ENCODE measurements around the gene MRPL55. TPM values are rescaled to one million over a fixed set of nuclear protein-coding genes. Genes with fewer than 3 reads are reported as not detected.

The MRPL55 gene
- polyA plus RNA-seq, 3 donors, result 99.8 to 277 (median 104) TPM

DNA sequence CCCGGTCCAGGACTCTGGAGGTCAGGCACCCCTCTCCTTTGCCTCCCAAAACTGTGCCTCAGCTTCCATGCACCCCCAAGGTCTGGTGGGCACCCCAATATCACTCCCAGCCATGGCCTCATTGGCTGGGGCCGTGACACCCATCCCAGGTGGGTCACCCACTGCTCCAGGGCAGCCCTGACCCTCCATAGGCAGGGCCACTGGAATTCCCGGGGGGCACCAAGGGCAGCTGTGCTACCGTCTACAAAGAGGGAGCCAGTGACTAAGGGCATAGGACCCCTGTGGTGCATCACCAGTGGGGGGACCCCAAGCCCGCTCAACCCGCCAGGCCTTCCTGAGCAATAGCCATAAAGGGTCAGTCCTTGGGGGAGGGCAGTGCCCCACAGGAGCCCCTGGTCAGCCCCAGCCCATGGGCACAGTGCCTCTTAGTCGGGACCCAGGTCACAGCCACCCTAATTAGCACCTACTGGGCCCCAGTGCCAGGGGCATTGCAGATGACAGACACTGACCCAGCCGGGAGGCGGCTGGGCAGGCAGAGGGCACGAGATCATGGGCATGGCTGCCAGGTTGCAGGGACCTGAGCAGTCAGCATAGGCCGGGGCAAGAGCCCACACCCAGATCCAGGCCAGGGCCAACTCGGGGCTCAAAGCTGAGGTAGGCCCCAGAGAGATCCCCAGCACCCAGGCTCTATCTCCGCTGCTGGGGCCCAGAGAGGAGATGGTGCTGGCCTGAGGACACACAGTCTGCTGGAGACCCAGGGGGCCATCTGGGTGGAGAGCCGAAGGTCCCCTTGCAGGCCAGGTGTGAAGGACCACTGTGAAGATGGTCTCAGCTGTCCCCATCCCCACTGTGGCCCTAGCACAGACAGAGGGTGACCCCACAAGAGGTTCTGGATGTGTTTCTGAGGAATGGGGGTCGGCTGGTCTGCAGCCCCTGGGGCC is 45.6 kb downstream of the MRPL55 start:
- Histone ChIP-seq H3K9ac (ENCODE audit: insufficient read depth, low read length, poor library complexity, severe bottlenecking) (no peak overlapping the region), H2AFZ (ENCODE audit: insufficient read depth, low read depth, low read length, poor library complexity, severe bottlenecking) (no peak overlapping the region), H3K4me2 (replicated peaks; ENCODE audit: extremely low read depth, low read length, poor library complexity, severe bottlenecking) (no peak overlapping the region), H3K4me3 (replicated peaks in 1 of 3; ENCODE audit: low read depth in 2 of 3, low read length in 3 of 3) (no peak overlapping the region), H3K4me1 (ENCODE audit: control insufficient read depth in 1 of 2, insufficient read depth in 2 of 2, low read length in 2 of 2) (peaks cover 17 to 22% of the 10 kb centered on the region in 2 donors), H3K27me3 (ENCODE audit: control insufficient read depth in 2 of 2, insufficient read depth in 2 of 2, low read length in 2 of 2) (peaks cover 21 to 51% of the 10 kb centered on the region in 2 donors), H3K79me2 (ENCODE audit: insufficient read depth, low read length) (no peaks in the 10 kb centered on the region), H3K36me3 (replicated peaks in 1 of 2; ENCODE audit: control insufficient read depth in 1 of 2, insufficient read depth in 2 of 2, low read length in 2 of 2) (no peaks in the 10 kb centered on the region), H4K20me1 (ENCODE audit: insufficient read depth, low read length) (no peaks in the 10 kb centered on the region), H3K9me3 (replicated peaks in 1 of 2; ENCODE audit: control insufficient read depth in 1 of 2, insufficient read depth in 1 of 2, low read length in 2 of 2) (peaks cover 3 to 9% of the 10 kb centered on the region in 2 donors), H3K27ac (ENCODE audit: low read depth in 1 of 2, low read length in 2 of 2) (no peak overlapping the region)
- Mint-ChIP-seq H3K27ac (no peak overlapping the region), H3K9me3 (peaks cover 0 to 20% (median 11%) of the 10 kb centered on the region in 7 donors), H3K4me1 (peaks cover 11% of the 10 kb centered on the region), H3K4me3 (no peak overlapping the region), H3K27me3 (ENCODE audit: low read depth in 3 of 3) (peaks cover 40 to 59% (median 54%) of the 10 kb centered on the region in 3 donors), H3K36me3 (peaks cover 3% of the 10 kb centered on the region in 2 donors)
- no peak for DNase-seq
- intact Hi-C loops (cut with micrococcal nuclease), result no loop called here
- WGBS (ENCODE audit: insufficient coverage), result 97% methylated on average over 14 of the region's 15 CpGs
- TF ChIP-seq, protein P1, sequence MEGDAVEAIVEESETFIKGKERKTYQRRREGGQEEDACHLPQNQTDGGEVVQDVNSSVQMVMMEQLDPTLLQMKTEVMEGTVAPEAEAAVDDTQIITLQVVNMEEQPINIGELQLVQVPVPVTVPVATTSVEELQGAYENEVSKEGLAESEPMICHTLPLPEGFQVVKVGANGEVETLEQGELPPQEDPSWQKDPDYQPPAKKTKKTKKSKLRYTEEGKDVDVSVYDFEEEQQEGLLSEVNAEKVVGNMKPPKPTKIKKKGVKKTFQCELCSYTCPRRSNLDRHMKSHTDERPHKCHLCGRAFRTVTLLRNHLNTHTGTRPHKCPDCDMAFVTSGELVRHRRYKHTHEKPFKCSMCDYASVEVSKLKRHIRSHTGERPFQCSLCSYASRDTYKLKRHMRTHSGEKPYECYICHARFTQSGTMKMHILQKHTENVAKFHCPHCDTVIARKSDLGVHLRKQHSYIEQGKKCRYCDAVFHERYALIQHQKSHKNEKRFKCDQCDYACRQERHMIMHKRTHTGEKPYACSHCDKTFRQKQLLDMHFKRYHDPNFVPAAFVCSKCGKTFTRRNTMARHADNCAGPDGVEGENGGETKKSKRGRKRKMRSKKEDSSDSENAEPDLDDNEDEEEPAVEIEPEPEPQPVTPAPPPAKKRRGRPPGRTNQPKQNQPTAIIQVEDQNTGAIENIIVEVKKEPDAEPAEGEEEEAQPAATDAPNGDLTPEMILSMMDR (IDR thresholded peaks at IDR 0.05), result no peak

DNA sequence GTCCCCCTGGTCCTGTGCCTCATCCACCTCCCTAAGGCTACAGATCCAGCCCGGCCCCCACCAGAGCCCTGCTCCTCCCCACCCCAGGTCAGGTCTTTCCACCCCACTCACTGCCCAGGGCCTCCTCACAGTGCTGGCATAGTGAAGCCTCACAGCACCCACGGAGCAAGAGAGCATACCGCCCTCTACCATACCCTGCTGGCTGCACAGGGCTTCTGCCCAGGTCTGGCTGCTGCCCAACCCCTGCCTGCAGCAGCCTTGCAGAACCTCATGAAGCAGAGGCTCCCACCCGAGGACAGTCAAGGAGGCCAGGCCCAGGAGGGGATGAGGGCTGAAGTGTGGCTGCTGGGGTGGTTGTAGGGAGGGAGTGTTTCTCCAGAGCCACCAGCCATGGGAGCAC is 46.3 kb downstream of the MRPL55 start:
- intact Hi-C loops (cut with micrococcal nuclease), result no loop called here
- Mint-ChIP-seq H3K36me3 (peaks cover 3% of the 10 kb centered on the region in 2 donors), H3K4me1 (peaks cover 11% of the 10 kb centered on the region), H3K27me3 (ENCODE audit: low read depth in 3 of 3) (peaks cover 48 to 66% (median 62%) of the 10 kb centered on the region in 3 donors), H3K27ac (no peak overlapping the region), H3K4me3 (no peak overlapping the region), H3K9me3 (peaks cover 0 to 27% (median 14%) of the 10 kb centered on the region in 7 donors)
- no peak overlapping the region for H3K4me2 ChIP-seq (replicated peaks; ENCODE audit: extremely low read depth, low read length, poor library complexity, severe bottlenecking)
- no peaks in the 10 kb centered on the region for H3K79me2 ChIP-seq (ENCODE audit: insufficient read depth, low read length)
- TF ChIP-seq, protein P1 (IDR thresholded peaks at IDR 0.05), result no peak
- peaks cover 17 to 22% of the 10 kb centered on the region in 2 donors for H3K4me1 ChIP-seq (ENCODE audit: control insufficient read depth in 1 of 2, insufficient read depth in 2 of 2, low read length in 2 of 2)
- DNase-seq, result no peak
- H3K27ac ChIP-seq (ENCODE audit: low read depth in 1 of 2, low read length in 2 of 2), result no peak overlapping the region
- no peak overlapping the region for H3K4me3 ChIP-seq (replicated peaks in 1 of 3; ENCODE audit: low read depth in 2 of 3, low read length in 3 of 3)
- H2AFZ ChIP-seq (ENCODE audit: insufficient read depth, low read depth, low read length, poor library complexity, severe bottlenecking), result no peak overlapping the region
- no peak overlapping the region for H3K9ac ChIP-seq (ENCODE audit: insufficient read depth, low read length, poor library complexity, severe bottlenecking)
- 71% methylated on average over 4 of the region's 4 CpGs for whole genome bisulfite sequencing (ENCODE audit: insufficient coverage)
- H3K36me3 ChIP-seq (replicated peaks in 1 of 2; ENCODE audit: control insufficient read depth in 1 of 2, insufficient read depth in 2 of 2, low read length in 2 of 2), result no peaks in the 10 kb centered on the region
- peaks cover 26 to 58% of the 10 kb centered on the region in 2 donors for H3K27me3 ChIP-seq (ENCODE audit: control insufficient read depth in 2 of 2, insufficient read depth in 2 of 2, low read length in 2 of 2)
- H4K20me1 ChIP-seq (ENCODE audit: insufficient read depth, low read length), result no peaks in the 10 kb centered on the region
- H3K9me3 ChIP-seq (replicated peaks in 1 of 2; ENCODE audit: control insufficient read depth in 1 of 2, insufficient read depth in 1 of 2, low read length in 2 of 2), result peaks cover 8 to 14% of the 10 kb centered on the region in 2 donors

Measured in CD14-positive monocyte (primary cell).